HG03097 (cell line): ENCODE measurements around the gene CDC7.
"Not testable (repeated sequence)": the region's sequence is repeated elsewhere in the genome, so short reads cannot be mapped to it uniquely, and the experiment has no call there.

Experiments used
- ATAC-seq: cut with Tn5 transposase; IDR thresholded peaks from one replicate; pipeline ENCODE4 v1.9.1; 2021; ENCODE audit not compliant: unreplicated experiment, low FRiP score

The CDC7 gene

GRCh38 chr1:91507328-91507727 is 6.7 kb downstream of the CDC7 start:
- ATAC-seq: no peak

- ATAC-seq: no peak
Observed at GRCh38 chr1:91510754-91511153, 10.1 kb downstream of the CDC7 start.

- no peak for ATAC-seq
Observed at GRCh38 chr1:91511386-91511785, 10.7 kb downstream of the CDC7 start.

GRCh38 chr1:91513160-91513559 is 12.5 kb downstream of the CDC7 start:
- no peak for ATAC-seq

GRCh38 chr1:91513706-91514105 is 13.1 kb downstream of the CDC7 start:
- ATAC-seq: no peak

- ATAC-seq: no peak
Observed at GRCh38 chr1:91515994-91516393, 15.3 kb downstream of the CDC7 start.

- not testable (repeated sequence) for ATAC-seq
Observed at GRCh38 chr1:91516605-91517004, 16.0 kb downstream of the CDC7 start.

GRCh38 chr1:91519167-91519566 is 18.5 kb downstream of the CDC7 start:
- not testable (repeated sequence) for ATAC-seq

GRCh38 chr1:91520942-91521507 is 20.4 kb downstream of the CDC7 start:
- ATAC-seq: no peak

- peak; percentile 99 for ATAC-seq
Observed at GRCh38 chr1:91523482-91523881, 22.8 kb downstream of the CDC7 start.

- no peak for ATAC-seq
Observed at GRCh38 chr1:91526496-91526895, 25.8 kb downstream of the CDC7 start.

- no peak for ATAC-seq
Observed at GRCh38 chr1:91527266-91527765, 26.7 kb downstream of the CDC7 start.

- no peak for ATAC-seq
Observed at GRCh38 chr1:91527781-91528180, 27.1 kb downstream of the CDC7 start.

GRCh38 chr1:91529856-91530255 is 29.2 kb downstream of the CDC7 start:
- no peak for ATAC-seq

- ATAC-seq: no peak
Observed at GRCh38 chr1:91533361-91534024, 32.8 kb downstream of the CDC7 start.

GRCh38 chr1:91535441-91535840 is 34.8 kb downstream of the CDC7 start:
- no peak for ATAC-seq

GRCh38 chr1:91537281-91537986 is 36.8 kb downstream of the CDC7 start:
- no peak for ATAC-seq

GRCh38 chr1:91537987-91538304 is 37.3 kb downstream of the CDC7 start:
- no peak for ATAC-seq

GRCh38 chr1:91540910-91541309 is 40.3 kb downstream of the CDC7 start:
- no peak for ATAC-seq

GRCh38 chr1:91541918-91542533 is 41.4 kb downstream of the CDC7 start:
- no peak for ATAC-seq

- ATAC-seq: no peak
Observed at GRCh38 chr1:91545506-91546300, 45.1 kb downstream of the CDC7 start.
